Caco-2 (cell line): Measurements from ENCODE around the gene ABI3BP. TPM values are rescaled to one million over a fixed set of nuclear protein-coding genes. Genes with fewer than 3 reads are reported as not detected.

Experiments
- BruUV-seq: library from RNA; stranded (reverse); fragments of 400-500 nt; replicated peaks from 2 replicates; lab custom pipeline; 2021; lab: Mats Ljungman, UMichigan
- CTCF ChIA-PET: fragments of 300-600 bp; sonication (Branson Sonifier 250); formaldehyde crosslinking; loops from one replicate; lab custom pipeline; 2022; ENCODE audit warnings: antibody characterized with exemption; lab: Charles Lee
- POLR2A ChIA-PET: fragments of 300-600 bp; sonication (Branson Sonifier 250); formaldehyde crosslinking; loops from one replicate; lab custom pipeline; 2022; ENCODE audit warnings: antibody characterized with exemption; lab: Charles Lee
- DNase-seq, 2 experiments: peaks; one replicate each; pipeline versions ENCODE4 v3.0.0 to v3.0.0-alpha.2; 2020 to 2022
- H3K27me3 ChIP-seq: replicated peaks from 2 replicates; pipeline ENCODE4 v1.6.0; 2011; ENCODE audit warnings: low read length; ENCODE audit not compliant: control insufficient read depth, insufficient read depth
- H3K36me3 ChIP-seq: 2 replicates; pipeline ENCODE4 v1.5.1; 2011; ENCODE audit warnings: low read length; ENCODE audit not compliant: control insufficient read depth, insufficient read depth
- H3K4me1 ChIP-seq: fragments of 250-450 bp; sonication (Bioruptor Pico); 2 replicates; pipeline ENCODE4 v1.5.1; 2020; ENCODE audit warnings: mild to moderate bottlenecking
- H3K4me3 ChIP-seq: 2 replicates; pipeline ENCODE4 v1.5.1; 2011; ENCODE audit warnings: low read depth, mild to moderate bottlenecking, control low read depth, low read length
- H3K9me3 ChIP-seq: fragments of 250-450 bp; sonication (Bioruptor Pico); 2 replicates; pipeline ENCODE4 v1.5.1; 2020; ENCODE audit warnings: mild to moderate bottlenecking, moderate library complexity
- H3K27ac Mint-ChIP-seq: one replicate; pipeline ENCODE4 v1.8.0; 2022; ENCODE audit warnings: mixed read lengths; ENCODE audit not compliant: unreplicated experiment
- H3K27me3 Mint-ChIP-seq: one replicate; pipeline ENCODE4 v1.8.0; 2022; ENCODE audit warnings: mixed read lengths; ENCODE audit not compliant: insufficient read depth, unreplicated experiment
- H3K36me3 Mint-ChIP-seq: one replicate; pipeline ENCODE4 v1.8.0; 2022; ENCODE audit warnings: mild to moderate bottlenecking, mixed read lengths; ENCODE audit not compliant: insufficient read depth, unreplicated experiment
- H3K4me1 Mint-ChIP-seq: one replicate; pipeline ENCODE4 v1.8.0; 2022; ENCODE audit warnings: low read depth, mixed read lengths; ENCODE audit not compliant: unreplicated experiment
- H3K4me3 Mint-ChIP-seq: one replicate; pipeline ENCODE4 v1.8.0; 2022; ENCODE audit warnings: mild to moderate bottlenecking, moderate library complexity, mixed read lengths; ENCODE audit not compliant: unreplicated experiment
- H3K9me3 Mint-ChIP-seq: one replicate; pipeline ENCODE4 v1.8.0; 2022; ENCODE audit warnings: mixed read lengths; ENCODE audit not compliant: unreplicated experiment
- intact Hi-C: fragments of 100-400 bp; cut with micrococcal nuclease; formaldehyde crosslinking; loops from one replicate; pipeline ENCODE4 v1.10.0; 2022; ENCODE audit not compliant: unreplicated experiment
- total RNA-seq: library from RNA; stranded (reverse); gene quantifications from 2 replicates; pipeline ENCODE4 v1.2.3, GENCODE V29; 2022
- TF ChIP-seq, protein P1 (sequence below), 2 experiments: fragments of 200-600 bp in 1 of 2; IDR thresholded peaks; 1 replicate in 1 of 2; 2 replicates in 1 of 2; pipeline versions ENCODE4 v1.5.1 to v1.8.0; 2011 to 2022; ENCODE audit warnings: antibody characterized with exemption in 1 of 2, control low read depth in 1 of 2, inconsistent platforms in 1 of 2, low read depth in 1 of 2, low read length in 1 of 2, mild to moderate bottlenecking in 1 of 2, moderate library complexity in 1 of 2; ENCODE audit not compliant: insufficient read depth in 1 of 2, severe bottlenecking in 1 of 2, unreplicated experiment in 1 of 2

The ABI3BP gene
- total RNA-seq, 1 experiment from 2014 or later: not detected

DNA sequence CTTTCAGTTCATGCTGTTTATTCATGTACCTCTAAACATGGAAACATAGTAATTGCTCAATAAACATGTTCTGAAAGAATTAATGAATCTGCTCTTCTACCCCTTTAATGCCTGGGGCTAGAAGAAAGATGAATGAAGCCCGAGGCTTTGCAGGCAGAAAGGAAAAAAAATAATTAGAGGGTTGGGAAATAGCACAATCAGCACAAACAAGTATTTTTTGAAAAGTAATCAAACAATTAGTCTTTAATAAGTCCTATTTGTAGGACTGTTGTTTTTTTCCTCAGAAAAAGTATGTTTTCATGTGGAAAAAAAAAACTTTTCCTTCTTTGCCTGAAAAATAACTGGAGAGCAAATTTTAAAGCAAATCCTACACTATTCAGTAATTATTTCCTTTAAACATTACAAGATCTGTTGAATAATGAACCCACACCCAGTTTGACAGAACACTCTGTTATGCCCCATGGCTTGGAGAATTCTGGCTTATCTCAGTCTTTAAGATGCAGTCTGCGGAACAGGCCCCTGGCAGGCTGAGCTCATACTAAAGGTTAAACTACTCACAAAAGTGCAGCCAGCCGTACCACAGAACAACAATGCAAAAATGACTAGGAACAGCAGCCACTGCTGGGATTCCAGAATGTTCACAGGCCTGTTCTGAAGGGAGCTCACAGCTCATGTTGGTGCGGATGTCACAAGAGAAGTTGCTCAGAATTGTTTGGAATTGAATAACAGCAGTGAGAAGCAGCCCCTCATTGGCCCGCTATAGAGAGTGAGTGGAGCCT is 79.2 kb downstream of the ABI3BP start:
- H3K27me3 Mint-ChIP-seq: peaks cover 11% of the 10 kb centered on the region

DNA sequence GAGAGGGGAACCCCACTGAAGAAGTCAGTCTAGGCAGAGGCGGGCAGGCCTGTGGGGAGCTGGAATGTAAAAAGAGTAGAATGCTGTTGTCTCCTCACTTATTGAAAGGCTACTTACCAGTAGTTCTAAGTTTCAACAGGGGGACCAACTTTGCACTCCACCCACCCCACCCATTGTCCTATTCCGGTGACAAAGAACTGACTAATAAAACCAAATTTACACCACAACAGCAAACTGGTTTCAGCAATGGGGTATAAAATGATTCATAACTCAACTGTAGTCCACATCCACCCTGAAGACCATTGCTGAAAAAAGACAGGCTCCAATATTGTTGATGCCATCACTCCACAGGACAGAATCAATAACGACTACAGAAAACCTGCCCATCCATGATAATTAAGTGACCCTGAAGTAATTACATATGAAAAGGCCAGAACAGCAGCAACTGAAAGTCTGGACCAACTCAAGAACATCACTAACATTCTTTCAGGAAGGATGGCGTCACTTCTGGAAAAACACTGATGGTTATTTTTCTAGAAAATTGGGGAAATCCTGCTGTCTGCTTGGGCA is 80.2 kb downstream of the ABI3BP start:
- no peaks in the 10 kb centered on the region for H3K36me3 ChIP-seq
- peaks cover 11% of the 10 kb centered on the region for H3K27me3 Mint-ChIP-seq
- no TSS peak for BruUV-seq
- TF ChIP-seq, protein P1, sequence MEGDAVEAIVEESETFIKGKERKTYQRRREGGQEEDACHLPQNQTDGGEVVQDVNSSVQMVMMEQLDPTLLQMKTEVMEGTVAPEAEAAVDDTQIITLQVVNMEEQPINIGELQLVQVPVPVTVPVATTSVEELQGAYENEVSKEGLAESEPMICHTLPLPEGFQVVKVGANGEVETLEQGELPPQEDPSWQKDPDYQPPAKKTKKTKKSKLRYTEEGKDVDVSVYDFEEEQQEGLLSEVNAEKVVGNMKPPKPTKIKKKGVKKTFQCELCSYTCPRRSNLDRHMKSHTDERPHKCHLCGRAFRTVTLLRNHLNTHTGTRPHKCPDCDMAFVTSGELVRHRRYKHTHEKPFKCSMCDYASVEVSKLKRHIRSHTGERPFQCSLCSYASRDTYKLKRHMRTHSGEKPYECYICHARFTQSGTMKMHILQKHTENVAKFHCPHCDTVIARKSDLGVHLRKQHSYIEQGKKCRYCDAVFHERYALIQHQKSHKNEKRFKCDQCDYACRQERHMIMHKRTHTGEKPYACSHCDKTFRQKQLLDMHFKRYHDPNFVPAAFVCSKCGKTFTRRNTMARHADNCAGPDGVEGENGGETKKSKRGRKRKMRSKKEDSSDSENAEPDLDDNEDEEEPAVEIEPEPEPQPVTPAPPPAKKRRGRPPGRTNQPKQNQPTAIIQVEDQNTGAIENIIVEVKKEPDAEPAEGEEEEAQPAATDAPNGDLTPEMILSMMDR (IDR thresholded peaks at IDR 0.05; ENCODE audit: insufficient read depth in 1 of 2, low read depth in 1 of 2, low read length in 1 of 2, severe bottlenecking in 1 of 2, unreplicated experiment in 1 of 2): no peak
- intact Hi-C loops: no loop called here
- ChIA-PET CTCF (no interaction called here), POLR2A (no interaction called here)
- H3K9me3 ChIP-seq: no peaks in the 10 kb centered on the region
- H3K27ac Mint-ChIP-seq: no peak overlapping the region
- DNase-seq: no peak
- H3K4me3 Mint-ChIP-seq: no peak overlapping the region
- no peaks in the 10 kb centered on the region for H3K9me3 Mint-ChIP-seq
- H3K36me3 Mint-ChIP-seq: no peaks in the 10 kb centered on the region
- no peaks in the 10 kb centered on the region for H3K27me3 ChIP-seq
- no peak overlapping the region for H3K4me3 ChIP-seq
- H3K4me1 Mint-ChIP-seq: no peaks in the 10 kb centered on the region
- H3K4me1 ChIP-seq: no peaks in the 10 kb centered on the region

More for the DNA sequence above, 79.2 kb downstream of the ABI3BP start:
- Histone ChIP-seq H3K4me3 (no peak overlapping the region), H3K4me1 (no peaks in the 10 kb centered on the region), H3K9me3 (no peaks in the 10 kb centered on the region), H3K27me3 (no peaks in the 10 kb centered on the region), H3K36me3 (no peaks in the 10 kb centered on the region)
- CTCF ChIA-PET: no interaction called here
- H3K4me1 Mint-ChIP-seq: no peaks in the 10 kb centered on the region
- BruUV-seq: no TSS peak
- TF ChIP-seq, protein P1 (IDR thresholded peaks at IDR 0.05; ENCODE audit: insufficient read depth in 1 of 2, low read depth in 1 of 2, low read length in 1 of 2, severe bottlenecking in 1 of 2, unreplicated experiment in 1 of 2): no peak
- H3K4me3 Mint-ChIP-seq: no peak overlapping the region
- intact Hi-C loops: no loop called here
- no peak overlapping the region for H3K27ac Mint-ChIP-seq
- H3K36me3 Mint-ChIP-seq: no peaks in the 10 kb centered on the region
- no peaks in the 10 kb centered on the region for H3K9me3 Mint-ChIP-seq
- no peak for DNase-seq
- POLR2A ChIA-PET: no interaction called here

DNA sequence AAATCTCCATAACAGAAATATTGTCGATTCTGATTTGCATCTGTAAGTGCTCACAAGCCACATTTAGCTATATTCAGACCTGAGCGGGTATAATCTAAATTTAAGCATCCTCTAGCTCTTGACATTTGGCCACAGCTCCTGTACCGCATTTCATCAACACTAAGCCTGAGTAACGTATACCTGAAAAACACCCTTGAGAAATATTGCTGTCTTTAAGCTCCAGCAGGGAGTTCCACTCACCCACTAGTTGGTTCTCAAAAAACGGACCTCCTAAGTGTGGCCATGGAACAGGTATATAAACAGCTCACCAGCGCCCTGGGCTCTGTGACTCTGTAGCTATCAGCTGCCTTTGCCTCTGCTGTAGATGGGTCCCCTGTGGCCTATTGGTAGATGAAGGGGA is 80.7 kb downstream of the ABI3BP start:
- no TSS peak for BruUV-seq
- ChIA-PET POLR2A (no interaction called here), CTCF (interaction anchor here (0.6 kb wide), 1 partner anchor 245 kb away, joined by 3 read pairs; no protein-coding TSS in a partner anchor)
- Histone ChIP-seq H3K36me3 (no peaks in the 10 kb centered on the region), H3K4me3 (no peak overlapping the region), H3K9me3 (no peaks in the 10 kb centered on the region), H3K4me1 (no peaks in the 10 kb centered on the region), H3K27me3 (no peaks in the 10 kb centered on the region)
- H3K36me3 Mint-ChIP-seq: no peaks in the 10 kb centered on the region
- H3K9me3 Mint-ChIP-seq: no peaks in the 10 kb centered on the region
- intact Hi-C loops: no loop called here
- H3K27ac Mint-ChIP-seq: no peak overlapping the region
- H3K4me3 Mint-ChIP-seq: no peak overlapping the region
- TF ChIP-seq, protein P1 (IDR thresholded peaks at IDR 0.05; ENCODE audit: insufficient read depth in 1 of 2, low read depth in 1 of 2, low read length in 1 of 2, severe bottlenecking in 1 of 2, unreplicated experiment in 1 of 2): no peak
- no peaks in the 10 kb centered on the region for H3K4me1 Mint-ChIP-seq
- peaks cover 11% of the 10 kb centered on the region for H3K27me3 Mint-ChIP-seq
- DNase-seq: no peak
